ENCODE measurements around the gene SPON2.

- TF ChIP-seq NFE2L1 (CRISPR knock-in tag; IDR thresholded peaks at IDR 0.05) (no peak), ZNF121 (CRISPR knock-in tag; IDR thresholded peaks at IDR 0.05) (no peak), AFF4 (CRISPR knock-in tag; IDR thresholded peaks at IDR 0.05; ENCODE audit: borderline replicate concordance) (no peak), CTCF (IDR thresholded peaks at IDR 0.05) (no peak), FOXJ3 (CRISPR knock-in tag; IDR thresholded peaks at IDR 0.05; ENCODE audit: borderline replicate concordance) (no peak), NFYB (CRISPR knock-in tag; conservative IDR thresholded peaks at IDR 0.05; ENCODE audit: low read depth) (no peak), NR2C2 (CRISPR knock-in tag; IDR thresholded peaks at IDR 0.05) (no peak), NR3C1 (CRISPR knock-in tag; conservative IDR thresholded peaks at IDR 0.05; ENCODE audit: low read depth) (no peak), MAX (CRISPR knock-in tag; IDR thresholded peaks at IDR 0.05) (no peak), ZNF423 (CRISPR knock-in tag; IDR thresholded peaks at IDR 0.05) (no peak), MYBL2 (CRISPR knock-in tag; IDR thresholded peaks at IDR 0.05) (no peak)
Observed at GRCh38 chr4:1196421-1197183, 24.2 kb upstream of the SPON2 start.
